ENCODE measurements around the gene NCOA7.

GRCh38 chr6:125773387-125774341, 17.1 kb upstream of the NCOA7 start:
- TF ChIP-seq POLR2AphosphoS5 (IDR thresholded peaks at IDR 0.05) (no peak), CTCF (IDR thresholded peaks at IDR 0.05) (no peak), EP300 (IDR thresholded peaks at IDR 0.05) (no peak), POLR2A (IDR thresholded peaks at IDR 0.05) (no peak)

Data from suprapubic skin (tissue), 4 donors.